Stimulated activated CD8-positive, alpha-beta memory T cell treated with anti-CD3 and anti-CD28 coated beads, Interleukin-12 subunit alpha, Interleukin-12 subunit beta, amount 100 ng/mL, for 4 hours (primary cell): ENCODE measurements around the gene FBXO28.

Experiments
- DNase-seq: peaks from one replicate; pipeline ENCODE4 v3.0.0-alpha.2; 2020; ENCODE audit warnings: low read depth

The FBXO28 gene

GRCh38 chr1:224095867-224096266 lies 18.0 kb upstream of the FBXO28 start:
- DNase-seq: no peak

DNA sequence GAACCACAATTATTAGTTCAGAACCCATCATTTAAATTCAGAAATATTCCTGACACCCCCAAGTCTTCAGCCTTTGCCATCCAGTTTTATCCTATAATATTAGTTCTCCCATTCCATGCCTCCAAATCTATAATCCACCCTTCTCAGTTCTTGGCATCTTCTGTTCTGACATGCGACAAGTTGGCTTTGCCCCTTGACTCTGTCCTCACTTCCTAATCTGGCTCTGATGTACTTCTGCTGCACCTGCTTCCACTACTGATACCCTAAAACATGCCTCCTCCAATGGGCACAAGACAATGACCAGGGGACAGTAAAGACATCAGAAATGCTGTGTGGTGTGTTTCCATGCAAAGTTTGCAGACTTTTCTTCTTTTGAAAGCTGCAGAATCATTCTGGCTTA lies 17.1 kb upstream of the FBXO28 start:
- no peak for DNase-seq

DNA sequence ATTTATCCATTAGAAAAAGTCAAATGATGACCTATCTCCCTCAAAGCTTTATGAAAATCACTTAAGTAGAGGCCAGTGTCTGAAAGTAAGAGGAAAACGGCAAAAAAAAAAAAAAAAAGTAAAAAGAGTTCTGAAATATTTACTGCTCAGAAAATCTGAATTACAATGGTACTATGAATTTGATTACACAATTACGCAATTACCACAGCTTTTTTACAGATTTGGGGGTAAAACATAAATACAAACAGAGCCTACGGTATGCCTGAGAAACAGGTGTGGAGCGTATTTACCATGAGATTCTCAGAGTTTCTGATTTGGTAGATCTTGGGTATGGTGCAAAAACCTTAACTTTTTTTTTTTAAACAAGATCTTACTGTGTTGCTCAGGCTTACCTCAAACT lies 15.9 kb upstream of the FBXO28 start:
- DNase-seq: no peak

GRCh38 chr1:224106568-224107281 lies 7.2 kb upstream of the FBXO28 start:
- no peak for DNase-seq

DNA sequence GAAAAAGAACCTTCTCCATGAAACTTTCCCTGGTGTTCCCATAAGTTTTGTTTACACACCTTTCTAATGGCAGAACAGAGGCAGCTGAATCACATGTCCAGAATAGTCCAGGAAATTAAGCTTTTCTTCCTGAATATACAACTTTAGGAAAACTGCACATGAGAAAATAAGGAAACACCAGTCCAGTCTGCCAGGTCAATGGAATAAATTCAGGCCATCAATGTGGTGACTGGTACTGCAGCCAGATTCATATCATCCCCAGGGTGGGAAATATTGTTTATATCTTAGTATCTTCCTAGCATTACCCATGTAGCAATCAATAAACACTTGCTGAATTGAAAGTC lies 6.7 kb upstream of the FBXO28 start:
- DNase-seq: no peak

- DNase-seq: no peak
These were observed 4.9 kb upstream of the FBXO28 start for GRCh38 chr1:224108991-224109390.

GRCh38 chr1:224109981-224110380 lies 3.9 kb upstream of the FBXO28 start:
- no peak for DNase-seq

- DNase-seq: no peak
These were observed 906 bp upstream of the FBXO28 start for GRCh38 chr1:224113005-224113404.

- no peak for DNase-seq
These were observed 380 bp upstream of the FBXO28 start for GRCh38 chr1:224113545-224113917.

DNA sequence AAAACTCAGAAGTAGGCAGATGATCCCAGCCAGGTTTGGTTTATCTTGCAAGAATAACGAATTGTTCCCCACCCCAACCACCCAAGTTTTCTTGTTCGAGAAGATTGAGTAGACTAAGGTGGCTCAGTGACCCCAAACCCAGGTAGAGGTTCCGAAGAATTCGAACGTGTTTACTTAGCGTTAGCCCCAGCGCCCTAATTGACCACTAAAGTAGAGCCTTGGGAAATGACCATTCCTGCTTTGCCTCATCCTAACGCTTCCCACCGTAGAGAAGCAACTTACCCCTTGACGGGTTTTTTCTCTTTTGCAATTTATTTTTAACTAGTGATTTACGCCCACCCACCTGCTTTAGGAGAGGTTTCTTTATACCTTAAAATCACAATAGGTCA lies 870 bp downstream of the FBXO28 start:
- no peak for DNase-seq

DNA sequence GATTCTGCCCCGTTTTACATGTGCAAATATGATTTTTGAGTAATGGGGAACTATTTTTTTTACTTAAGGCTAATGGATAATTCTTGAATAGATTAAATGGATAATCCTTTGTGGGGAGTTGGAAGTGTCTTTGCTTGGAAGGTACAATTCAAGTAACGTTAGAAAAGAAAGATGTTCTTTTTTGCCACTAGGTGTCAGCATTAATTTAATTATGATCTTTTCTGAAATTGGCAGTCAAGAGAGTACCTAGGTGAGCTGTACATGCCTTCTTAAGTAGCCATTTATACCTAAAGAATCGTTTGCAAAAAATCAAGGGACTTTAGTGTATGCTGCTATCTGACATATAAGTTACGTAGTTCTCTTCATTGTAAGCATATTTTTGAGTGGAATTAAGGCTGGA lies 2.2 kb downstream of the FBXO28 start:
- no peak for DNase-seq

GRCh38 chr1:224118688-224119087 lies 4.8 kb downstream of the FBXO28 start:
- no peak for DNase-seq

- no peak for DNase-seq
These were observed 9.2 kb downstream of the FBXO28 start for GRCh38 chr1:224123136-224123535.

GRCh38 chr1:224124220-224124619 lies 10.3 kb downstream of the FBXO28 start:
- DNase-seq: no peak

DNA sequence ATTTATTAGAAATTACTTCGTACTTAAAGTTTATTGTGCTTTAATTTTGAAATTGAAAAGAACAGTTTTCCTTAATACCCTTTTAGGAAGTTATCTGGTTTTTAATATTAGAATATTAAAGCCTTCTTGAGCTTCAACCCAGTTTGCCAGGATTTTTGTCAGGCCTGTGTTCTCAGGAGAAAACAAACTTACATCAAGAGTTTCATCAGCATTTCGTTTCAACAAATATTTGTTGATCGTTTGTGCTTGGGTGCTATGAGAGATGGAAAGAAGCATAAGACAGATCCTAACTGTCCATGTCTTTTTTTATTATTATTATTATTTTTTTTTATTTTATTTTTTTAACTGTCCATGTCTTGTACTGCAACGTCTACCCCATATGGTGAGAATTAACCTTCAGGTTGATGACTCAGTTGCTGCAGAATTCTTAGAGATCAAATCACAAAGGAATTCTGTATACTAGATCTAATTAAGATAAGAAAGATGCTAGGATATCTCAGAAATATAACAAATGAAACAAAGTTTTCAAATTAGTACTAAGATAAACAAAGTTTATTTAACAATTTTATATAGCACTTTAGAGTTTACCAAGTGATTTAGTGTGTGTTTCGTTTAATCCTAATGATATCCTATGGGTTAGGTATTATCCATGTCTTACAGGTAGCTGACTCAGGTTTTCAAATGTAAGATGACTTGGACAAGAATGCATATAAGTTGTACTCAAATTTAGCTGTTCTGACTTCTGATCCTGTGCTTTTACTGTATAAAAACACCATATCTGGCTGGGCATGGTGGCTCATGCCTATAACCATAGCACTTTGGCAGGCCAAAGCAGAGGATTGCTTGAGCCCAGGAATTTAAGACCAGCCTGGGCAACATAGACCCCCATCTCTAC lies 14.3 kb downstream of the FBXO28 start:
- no peak for DNase-seq

DNA sequence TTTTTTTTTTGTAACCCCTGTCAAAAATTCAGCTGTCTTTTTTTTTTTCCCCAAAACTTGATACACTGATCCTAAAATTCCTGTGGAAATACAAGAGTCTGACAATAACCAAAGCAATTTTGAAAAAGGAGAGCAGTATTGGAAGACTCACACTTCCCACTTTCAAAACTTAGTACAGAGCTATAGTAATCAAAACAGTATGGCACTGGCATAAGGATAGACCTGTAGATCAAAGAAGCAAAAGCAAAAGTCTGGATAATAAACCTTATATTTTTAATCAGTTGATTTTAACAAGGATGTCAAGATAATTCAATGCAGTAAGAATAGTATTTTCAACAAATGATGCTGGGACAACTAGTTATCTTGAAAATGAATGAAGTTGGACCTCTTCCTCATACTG lies 17.3 kb downstream of the FBXO28 start:
- no peak for DNase-seq

DNA sequence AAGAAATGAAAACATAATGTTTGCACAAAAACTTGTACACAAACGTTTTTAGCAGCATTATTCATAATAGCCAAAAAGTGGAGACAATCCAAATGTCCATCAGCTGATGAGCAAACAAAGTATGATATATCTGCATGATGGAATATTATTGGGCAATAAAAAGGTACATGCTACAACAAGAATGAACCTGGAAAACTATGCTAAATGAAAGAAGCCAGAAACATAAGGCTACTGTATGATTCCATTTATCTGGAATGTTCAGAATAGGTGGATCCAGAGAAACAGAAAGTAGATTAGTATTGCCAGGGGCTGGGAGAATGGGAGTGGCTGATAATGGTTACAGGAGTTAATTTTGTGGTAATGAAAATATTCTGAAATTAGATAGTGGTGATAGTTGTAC lies 19.0 kb downstream of the FBXO28 start:
- DNase-seq: no peak

DNA sequence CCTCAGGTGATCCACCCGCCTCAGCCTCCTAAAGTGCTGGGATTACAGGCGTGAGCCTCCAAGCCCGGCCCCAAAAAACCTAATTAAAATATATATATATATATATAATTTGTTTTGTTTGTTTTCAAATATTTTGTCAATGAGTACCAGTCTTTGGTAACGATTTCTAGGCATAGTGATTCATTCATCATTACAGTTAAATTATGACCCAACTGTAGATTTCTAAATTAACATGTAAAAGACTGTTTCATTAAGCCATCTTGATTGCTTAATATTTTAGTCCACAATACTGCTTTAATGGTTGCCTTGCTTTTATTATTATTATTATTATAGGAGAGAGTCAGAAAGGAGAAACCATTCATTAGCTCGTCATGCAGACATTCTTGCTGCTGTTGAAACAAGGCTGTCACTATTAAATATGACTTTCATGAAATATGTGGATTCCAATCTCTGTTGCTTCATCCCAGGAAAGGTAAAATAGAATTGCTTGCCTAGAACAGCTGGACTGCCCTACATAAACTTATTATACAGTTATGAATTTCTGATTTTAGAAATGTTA lies 19.9 kb downstream of the FBXO28 start:
- no peak for DNase-seq

DNA sequence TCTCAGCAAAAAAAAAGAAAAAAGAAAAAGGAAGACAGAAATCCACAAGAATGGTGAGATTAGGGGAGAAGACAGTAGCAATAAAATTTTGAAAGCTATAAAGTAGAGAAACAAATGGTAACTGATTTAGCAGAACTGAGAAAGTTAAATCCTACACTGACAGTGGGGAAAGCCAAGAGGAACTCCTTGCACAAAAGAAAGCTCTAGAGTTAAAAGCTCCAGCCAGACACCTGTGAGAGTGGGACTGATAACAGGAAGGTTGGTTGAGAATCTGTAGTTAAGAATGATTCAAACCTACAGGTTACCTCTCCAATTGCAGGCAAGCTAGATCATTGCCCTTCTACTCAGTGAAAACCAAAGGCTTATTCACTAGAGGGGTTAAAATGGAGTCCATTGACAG lies 23.6 kb downstream of the FBXO28 start:
- DNase-seq: no peak

- no peak for DNase-seq
These were observed 24.3 kb downstream of the FBXO28 start for GRCh38 chr1:224138198-224138597.

DNA sequence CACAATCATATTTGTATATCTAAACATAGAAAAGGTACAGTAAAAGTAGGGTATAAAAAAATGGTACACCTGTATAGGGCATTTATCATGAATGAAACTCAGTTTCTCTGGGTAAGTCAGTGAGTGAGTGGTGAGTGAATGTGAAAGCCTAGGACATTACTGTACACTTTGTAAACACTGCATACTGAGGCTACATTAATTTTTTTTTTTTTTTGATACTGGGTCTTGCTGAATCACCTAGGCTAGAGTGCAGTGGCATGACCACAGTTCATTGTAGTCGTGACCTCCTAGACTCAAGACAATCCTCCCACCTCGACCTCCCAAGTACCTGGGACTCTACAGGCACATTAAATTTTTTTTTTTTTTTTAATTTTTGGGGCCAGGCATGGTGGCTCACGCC lies 27.8 kb downstream of the FBXO28 start:
- no peak for DNase-seq

GRCh38 chr1:224149709-224150108 lies 35.8 kb downstream of the FBXO28 start:
- no peak for DNase-seq

- DNase-seq: no peak
These were observed 37.2 kb downstream of the FBXO28 start for GRCh38 chr1:224151117-224151516.
